A172 (cell line): Measurements from ENCODE around the gene STRBP. TPM values are rescaled to one million over a fixed set of nuclear protein-coding genes. Genes with fewer than 3 reads are reported as not detected.
A peak's percentile ranks its signal among the peaks of the same experiment; 100 is the strongest.
"Not testable (repeated sequence)": the region's sequence is repeated elsewhere in the genome, so short reads cannot be mapped to it uniquely, and the experiment has no call there.

ENCODE experiments used
- DNase-seq: peaks from one replicate; pipeline ENCODE4 v3.0.0-alpha.2; 2015; ENCODE audit warnings: low spot score
- total RNA-seq: library from RNA; depleted of rRNA; stranded (reverse); fragments of >200 nt; shearing (Covaris generic); gene quantifications from 2 replicates; pipeline ENCODE4 v1.2.3, GENCODE V29; 2014

The STRBP gene
- total RNA-seq, 1 experiment from 2014 or later = 32.7 TPM

DNA sequence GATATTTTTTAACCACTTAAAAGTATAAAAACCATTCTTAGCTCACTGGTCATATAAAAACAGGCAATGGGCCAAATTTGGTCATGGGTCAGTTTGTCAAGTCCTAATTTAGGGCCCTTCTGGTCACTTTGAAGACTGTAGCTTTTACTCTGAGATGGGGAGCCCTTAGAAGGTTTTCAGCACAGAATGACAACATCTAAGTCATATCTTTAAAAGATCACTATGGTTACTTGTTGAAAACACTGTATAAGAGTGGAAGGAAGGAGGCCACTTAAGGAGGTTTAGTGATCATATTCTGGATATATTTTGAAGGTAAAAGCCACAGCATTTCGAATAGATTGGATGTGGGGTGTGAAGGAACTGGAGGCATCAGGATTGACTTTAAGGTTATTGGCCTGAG, 76.7 kb downstream of the STRBP start:
- no peak for DNase-seq

DNA sequence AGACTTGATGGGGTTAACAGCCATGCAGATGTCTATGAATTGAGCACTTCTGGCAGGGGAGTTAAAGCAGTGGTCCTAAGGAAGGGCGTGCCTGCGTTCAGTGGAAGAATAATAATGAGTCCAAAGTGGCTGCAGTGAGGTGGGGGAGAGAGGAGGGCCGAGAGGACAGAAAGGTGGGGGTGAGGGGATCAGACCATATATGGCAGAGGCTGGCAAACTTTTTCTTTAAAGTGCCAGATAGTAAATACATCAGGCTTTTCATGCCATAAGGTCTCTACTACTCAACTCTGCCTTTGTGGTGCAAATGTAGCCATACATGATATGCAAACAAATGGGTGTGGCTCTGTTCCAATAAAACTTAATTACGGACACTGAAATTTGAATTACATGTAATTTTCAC, 77.1 kb downstream of the STRBP start:
- no peak for DNase-seq

DNA sequence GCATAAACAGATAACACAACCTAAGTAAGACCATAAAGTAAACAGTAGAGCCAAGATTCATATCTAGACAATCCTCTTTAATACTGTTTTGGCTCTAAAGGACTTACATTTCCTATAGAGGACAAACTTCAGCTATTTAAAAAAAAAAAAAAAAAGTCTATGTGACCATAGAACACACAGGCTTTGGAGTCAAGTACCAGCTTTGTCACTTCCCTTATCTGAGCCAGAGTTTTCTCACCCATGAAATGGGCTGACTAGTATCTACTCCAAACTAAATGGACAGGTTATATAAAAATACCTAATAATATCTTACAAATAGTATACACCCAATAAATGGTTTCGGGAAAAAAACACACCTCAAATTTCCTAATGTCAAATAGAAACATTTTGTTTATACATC, 81.3 kb downstream of the STRBP start:
- DNase-seq = no peak

DNA sequence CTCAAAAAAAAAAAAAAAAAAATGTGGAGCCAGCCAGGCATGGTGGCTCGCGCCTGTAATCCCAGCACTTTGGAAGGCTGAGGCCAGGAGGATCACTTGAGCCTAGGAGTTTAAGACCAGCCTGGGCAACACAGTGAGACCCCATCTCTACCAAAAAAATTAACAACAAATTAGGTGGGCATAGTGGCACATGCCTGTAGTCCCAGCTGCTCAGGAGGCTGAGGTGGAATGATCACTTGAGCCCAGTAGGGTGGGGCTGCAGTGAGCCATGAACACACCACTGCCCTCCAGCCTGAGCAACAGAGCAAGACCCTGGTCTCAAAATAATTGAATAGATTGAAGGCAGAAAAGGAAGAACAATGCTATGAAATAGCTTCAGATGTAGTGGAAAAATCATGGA, 82.4 kb downstream of the STRBP start:
- DNase-seq = not testable (repeated sequence)

DNA sequence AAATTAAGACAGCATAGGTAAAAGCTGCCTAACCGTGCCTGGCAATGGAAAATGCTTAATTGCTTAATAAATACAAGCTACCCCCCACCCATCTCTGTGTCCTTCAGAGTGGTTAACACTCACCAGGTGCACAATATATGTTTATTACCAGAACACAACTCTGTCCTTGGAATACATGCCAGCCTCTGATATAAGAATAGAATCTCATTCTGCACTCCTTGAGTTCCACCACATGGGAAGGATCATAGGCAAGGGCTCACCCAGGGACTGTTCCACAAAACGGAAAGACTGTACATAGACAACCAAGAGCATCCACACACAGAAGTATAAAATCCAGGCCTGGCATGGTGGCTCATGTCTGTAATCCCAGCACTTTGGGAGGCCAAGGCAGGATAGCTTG, 91.4 kb downstream of the STRBP start:
- no peak for DNase-seq

DNA sequence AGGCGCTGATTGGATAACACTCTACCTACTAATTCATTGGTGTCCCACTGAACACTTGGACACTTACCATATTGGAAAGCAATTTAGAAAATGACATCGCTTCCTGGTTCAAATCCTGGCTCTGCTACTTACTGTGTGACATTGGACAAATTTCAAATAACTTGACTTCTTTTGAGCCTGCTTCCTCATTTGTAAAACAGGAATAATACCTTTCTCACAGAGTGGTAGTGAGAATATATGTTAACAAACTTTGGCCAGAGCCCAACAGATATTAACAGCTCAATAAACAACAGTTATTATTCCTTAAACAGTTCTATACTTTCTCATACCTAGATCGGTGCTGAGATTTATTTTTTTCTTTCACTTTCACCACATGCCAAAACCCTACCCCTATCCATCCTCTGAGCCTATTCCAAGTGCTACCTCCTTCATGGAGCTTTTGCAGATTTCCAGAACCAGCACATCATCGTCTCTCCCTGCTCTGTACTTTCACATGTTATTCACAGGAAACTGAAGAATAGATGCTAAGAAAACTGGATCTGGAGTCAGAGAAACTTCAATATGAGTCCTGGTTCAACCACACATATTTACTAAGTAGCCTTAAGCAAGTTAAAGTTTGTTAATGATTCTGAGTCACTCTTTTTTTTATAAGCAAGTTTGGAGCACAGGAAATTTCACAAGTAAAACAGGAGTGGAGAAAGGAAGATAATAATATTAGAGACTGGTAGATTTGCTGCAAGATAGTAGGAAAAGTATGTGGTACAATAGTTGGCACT, 92.3 kb downstream of the STRBP start:
- peak; percentile 6 for DNase-seq

DNA sequence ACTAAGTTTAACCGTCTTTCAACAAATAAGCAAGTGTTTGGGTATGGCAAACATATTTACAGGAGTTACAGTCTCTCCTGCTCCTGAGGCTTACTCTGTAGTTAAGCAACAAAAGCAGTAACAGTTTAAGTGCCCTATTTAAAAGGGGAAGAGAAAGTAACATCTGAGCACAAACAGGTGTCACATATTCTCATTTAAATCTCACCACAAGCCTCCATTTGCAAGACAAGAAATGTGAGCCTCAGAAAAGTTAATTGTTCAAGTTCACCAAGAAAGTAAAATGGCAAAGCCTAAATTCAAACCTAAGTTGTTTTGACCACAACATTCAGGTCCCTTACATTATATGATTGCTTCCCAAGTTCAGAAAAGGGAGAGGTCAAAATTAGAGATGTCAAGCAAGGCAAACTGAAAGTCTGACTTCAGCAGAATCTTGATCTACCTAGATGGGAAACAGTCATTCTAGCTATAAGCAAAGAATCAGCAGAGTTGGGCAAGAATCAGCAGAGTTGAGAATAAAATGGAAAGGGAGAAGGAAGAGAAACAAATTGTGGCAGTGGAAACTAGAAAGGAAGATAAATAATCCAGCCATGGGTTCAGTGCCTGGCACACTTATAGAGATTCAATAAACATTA, 93.4 kb downstream of the STRBP start:
- no peak for DNase-seq

DNA sequence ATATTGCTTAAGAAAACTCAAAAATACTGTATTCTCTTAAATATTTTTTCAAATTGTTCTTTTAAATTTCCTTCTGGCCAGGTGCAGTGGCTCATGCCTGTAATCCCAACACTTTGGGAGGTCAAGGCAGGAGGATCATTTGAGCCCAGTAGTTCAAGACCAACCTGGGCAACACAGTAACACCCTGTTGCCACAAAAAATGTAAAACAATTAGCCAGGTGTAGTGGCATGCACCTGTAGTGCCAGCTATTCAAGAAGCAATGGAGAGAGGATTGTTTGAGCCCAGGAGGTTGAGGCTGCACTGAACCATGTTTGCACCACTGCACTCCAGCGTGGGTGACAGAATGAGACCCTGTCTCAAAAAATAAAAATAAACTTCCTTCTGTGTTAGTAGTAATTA, 94.3 kb downstream of the STRBP start:
- no peak for DNase-seq

DNA sequence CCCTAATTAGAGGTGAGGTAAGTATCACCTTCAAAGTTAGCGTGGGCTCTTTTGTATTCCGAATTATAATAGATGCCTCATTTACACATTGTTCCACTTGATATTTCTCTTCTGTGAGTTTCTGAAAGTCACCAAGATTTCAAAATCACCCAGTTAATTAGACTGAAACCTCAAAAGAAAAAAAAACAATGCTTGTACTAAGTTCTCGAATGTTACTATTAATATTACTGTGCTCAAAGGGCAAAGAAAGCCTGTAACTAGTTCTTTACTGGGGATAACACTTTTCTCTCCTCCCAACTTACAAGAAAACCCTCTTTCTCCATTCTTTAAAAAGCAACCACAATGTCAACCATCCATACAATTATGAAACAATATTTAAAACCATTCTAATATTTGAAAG, 98.5 kb downstream of the STRBP start:
- no peak for DNase-seq

DNA sequence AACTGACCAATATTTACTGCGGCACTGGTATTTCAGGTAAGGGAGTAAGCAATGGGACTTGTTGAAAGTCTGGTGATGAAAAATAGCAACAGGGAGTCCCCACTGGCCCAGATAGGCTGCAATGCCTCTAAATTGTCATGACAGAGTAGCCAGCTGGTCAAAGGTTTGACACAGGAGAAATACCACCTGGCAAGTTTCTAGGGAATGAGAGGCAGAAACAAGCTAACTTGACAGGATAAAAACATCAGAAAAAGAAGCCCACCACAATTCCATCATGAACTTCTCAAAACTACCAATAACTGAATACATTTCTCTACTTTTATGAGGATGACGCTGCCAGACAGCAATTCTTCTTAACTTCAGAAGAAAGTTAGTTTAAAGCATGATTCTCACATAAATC, 99.8 kb downstream of the STRBP start:
- DNase-seq = no peak

DNA sequence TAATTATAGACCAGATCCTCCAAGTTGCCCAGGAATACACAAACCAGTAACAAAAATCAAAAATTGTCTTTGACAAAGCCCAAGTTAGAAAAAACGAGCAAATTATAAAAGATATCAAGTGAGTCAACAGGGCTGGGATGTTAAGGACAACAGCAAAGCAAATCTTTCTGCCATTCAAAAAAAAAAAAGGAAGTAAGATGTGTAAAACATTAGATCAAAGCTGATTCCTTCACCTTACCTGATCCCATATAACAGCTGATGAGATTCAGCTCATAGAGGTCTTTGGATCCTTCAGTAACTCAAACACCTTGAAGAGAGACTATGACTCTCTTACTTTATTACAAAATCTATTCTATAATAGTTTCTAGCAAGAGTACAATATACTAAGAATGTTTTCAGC, 100.9 kb downstream of the STRBP start:
- no peak for DNase-seq

DNA sequence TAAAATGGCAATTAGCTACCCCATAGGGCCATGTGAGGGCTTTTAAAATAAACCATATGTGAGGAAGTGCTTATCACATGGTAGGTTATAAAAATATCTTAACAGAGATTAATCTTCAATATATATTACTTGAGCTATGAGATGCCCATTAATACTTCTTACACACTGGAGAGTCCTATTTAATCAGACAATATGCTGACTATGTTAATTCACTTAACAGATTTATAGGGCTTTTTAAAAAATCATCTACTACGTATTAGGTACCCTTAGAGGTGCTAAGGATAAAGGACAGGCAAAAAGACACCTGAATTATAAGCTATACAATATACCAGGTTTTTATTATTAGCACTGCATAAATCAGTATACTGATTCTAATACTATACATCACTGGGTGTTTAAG, 102.6 kb downstream of the STRBP start:
- no peak for DNase-seq

DNA sequence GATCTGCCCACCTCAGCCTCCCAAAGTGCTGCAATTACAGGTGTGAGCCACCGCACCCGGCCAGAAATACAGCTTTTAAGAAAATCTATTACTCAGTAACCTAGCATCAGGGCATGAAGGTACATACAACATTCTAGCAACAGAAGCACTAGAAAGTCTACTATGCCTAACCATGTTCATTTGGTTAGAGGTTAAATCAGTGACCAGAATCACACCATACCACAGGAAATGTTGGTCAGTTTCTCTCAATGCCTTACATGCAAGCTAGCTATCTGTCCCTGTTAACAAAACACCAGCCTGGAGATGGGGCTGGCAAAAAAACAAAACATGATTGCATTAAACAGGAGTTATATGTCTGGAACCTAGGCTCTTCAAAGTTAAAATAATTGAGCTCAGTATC, 104.1 kb downstream of the STRBP start:
- DNase-seq = no peak

DNA sequence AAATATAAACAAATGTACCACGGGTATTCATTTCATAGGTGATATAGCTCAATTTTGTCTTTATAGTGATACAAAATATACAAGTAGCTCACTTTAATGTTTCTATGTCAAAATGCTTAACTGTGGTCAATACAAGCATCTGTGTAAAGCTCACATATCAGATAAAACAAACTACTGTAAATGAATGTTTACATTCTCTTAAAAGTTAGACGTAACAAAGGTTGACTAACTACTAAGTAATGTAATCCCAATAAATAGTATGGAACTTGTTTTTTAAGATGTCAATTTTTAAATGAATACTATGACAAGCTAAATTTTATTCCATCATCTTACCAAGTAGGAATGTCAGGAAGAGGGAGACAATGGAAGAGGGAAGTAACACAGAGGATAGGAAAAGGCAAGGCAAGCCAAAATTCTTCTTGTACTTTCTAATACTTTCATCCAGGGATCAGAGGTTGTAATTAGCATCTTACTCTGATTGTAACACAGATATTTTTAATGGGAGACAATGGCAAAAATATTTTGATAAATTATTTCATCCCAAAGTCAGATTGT, 105.5 kb downstream of the STRBP start:
- no peak for DNase-seq

DNA sequence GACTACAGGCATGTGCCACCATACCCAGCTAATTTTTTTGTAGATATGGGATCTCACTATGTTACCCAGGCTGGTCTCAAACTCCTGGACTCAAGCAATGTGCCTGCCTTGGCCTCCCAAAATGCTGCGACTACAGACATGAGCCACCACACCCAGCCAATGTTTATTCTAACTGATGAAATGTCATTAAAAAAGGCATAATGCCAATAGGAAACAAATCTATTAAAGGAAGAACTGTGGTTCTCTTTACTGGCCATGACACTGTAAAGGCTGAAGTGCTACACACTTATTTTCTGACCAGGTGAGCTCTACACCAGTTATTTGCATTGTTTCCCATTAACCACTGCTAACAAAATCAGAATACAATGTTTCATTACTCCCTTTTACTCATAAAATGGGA, 106.0 kb downstream of the STRBP start:
- no peak for DNase-seq

DNA sequence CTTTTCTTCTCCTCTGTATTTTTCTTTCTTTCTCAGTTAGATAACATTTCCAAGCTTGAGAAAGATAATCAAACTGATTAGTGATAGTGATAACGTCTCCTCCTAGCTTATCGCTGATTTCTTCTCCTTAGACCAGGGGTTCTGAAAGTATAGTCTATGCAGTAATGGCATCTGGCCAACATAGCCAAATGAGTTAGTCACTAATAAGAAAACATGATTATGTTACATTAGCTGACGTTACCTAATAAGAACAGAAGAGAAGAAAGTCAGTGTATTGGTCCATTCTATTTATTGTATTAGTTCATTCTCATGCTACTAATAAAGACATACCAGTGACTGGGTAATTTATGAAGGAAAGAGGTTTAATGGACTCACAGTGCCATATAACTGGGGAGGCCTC, 111.2 kb downstream of the STRBP start:
- no peak for DNase-seq

DNA sequence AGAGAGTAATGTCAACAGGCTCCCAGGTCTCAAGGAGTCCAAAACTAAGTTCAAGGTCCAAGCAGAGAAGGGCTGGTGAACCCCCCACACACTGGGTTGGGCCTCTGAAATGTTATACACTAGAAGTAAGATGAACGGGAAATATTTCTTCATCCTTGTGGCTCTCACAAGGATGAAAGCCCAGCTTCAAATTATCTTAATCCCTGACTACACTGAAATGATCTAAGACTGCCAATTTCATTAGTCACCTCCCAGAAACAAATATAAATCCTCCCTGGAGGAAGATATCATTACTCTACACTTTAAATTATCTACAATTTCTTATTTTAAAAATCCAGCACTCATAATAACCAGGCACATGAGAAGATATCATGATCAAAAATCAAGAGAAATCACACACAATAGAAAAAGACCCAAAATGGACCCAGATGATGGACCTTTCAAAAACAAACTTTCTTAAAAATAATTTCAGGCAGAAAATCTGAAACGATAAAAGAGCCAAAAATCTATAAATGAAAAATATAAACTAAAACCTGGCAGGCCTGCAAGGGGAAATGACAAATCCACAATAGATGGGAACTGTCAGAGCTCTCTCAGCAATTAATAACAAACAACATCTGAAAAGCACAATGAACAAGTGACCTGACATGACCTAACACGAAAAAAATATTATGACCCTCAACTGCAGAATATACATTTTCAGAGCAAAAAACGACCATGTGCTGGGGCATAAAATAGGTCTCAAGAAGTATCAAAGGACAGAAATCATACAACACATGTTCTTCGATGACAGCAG, 117.5 kb downstream of the STRBP start:
- DNase-seq = no peak

DNA sequence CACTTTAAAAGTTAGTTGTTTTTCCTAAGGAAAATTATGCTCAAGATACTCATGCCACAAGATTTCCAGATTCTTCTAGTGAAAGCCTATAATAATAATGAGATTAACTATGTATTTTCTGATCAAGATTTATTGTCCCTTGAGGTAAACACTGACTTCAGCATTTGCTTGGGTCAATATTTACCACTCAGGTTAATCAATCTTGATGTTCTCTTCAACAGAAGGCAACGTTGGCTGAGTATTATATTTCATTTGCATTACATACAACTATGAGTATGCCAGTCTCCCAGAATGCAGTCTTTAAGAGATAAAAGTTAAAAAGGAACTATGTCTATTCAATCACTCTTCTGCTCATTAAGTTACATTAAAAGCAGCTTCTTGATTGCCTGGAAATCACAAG, 119.3 kb downstream of the STRBP start:
- no peak for DNase-seq

DNA sequence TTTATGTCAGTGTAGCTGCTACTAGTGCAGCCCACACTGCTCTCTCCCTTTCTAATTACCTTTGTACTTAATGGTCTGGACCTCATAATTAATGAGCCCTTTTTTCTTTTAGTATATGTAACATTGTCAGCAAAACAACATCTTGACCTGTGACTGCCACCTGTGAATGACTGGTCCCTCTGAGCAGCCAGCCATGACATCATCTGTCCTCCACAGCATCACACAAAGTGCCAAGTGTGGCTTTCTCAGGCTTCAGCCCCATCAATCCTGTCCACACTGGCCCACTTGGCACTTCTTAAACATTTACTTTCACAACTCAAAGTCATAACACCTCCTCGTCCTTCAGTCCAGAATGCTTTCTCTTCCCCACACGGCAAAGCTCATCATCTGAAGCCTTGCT, 130.2 kb downstream of the STRBP start:
- no peak for DNase-seq

DNA sequence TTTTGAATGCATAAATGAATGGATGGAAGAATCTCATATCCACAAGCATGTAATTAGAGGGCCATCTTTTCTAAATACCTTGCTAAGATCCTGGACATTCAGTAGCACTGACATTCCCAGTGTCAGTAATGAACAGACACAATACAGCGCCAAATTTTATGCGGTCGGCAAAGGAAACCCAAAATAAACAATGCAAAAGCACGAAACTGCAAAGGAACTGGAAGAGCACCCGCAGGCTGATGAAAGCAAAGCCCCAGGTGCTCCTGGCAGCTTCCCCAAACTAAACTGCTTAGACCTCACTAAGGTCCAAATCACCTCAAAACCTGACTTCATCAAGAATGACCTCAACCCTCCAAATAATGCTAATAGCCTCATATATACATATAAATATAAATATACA, 133.0 kb downstream of the STRBP start:
- DNase-seq = no peak

DNA sequence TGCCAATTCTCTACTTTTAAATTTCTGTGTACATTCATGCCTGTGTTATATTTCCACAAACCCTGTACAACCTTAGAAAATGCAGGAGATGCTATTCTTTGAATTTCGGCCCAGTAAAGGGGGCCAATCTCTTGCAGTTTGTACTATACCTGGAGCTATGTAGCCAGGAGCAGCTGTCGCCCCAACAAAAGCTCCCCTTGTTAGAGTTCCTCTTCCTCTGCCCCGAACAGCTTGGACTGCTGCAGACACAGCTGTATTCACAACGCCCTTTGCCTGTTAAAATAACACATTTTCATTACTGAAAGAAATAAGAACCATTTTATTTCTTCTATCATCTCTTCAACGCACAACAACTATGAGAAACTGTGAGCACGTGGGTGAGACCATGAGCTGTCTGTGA, 135.7 kb downstream of the STRBP start:
- DNase-seq = no peak

DNA sequence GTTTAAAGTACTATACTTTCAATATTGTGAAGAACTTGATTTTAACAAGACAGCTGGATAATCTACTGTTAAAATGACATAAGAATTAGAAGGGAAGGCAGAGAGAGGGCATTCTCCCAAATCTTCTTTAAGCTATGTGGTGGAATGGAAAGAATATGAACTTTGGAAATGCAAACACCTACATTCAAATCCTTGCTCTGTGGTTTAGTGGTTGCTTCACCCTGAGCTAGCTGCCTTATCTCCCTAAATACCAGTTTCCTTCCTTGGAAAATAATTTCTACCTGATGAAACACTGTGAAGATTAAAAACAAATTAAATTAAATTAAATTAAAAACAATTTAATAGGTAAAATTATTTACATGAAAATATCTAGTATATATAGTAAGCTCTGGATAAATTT, 136.4 kb downstream of the STRBP start:
- no peak for DNase-seq

DNA sequence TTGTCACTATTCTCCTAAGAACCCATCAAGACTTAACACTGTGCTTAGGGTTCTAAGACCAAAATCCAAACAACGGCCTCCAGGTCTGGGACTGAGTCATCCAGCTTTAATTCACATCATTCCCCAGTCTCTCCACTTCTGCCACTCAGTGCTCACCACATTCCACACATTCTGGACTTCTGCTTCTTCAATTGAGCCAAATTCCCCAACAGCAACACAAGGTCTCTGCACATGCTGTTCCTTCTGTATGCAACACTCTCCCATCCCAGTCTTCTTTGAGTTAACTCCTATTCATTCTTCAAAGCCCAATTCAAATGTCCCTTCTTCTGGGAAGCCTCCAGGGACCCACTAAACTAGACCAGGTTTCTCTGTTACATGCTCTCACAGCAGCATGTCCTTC, 137.1 kb downstream of the STRBP start:
- DNase-seq = peak; percentile 60
